GM18867 (cell line): ENCODE results near the gene PTPRN2.

Experiments
- ATAC-seq: cut with Tn5 transposase; IDR thresholded peaks from one replicate; pipeline ENCODE4 v1.9.1; 2021; ENCODE audit warnings: mild to moderate bottlenecking, moderate library complexity; ENCODE audit not compliant: unreplicated experiment

The PTPRN2 gene

GRCh38 chr7:157539521-157539920 lies 1048.1 kb downstream of the PTPRN2 start:
- no peak for ATAC-seq

- ATAC-seq, result no peak
Measured at GRCh38 chr7:157538735-157539134, 1048.9 kb downstream of the PTPRN2 start.

DNA sequence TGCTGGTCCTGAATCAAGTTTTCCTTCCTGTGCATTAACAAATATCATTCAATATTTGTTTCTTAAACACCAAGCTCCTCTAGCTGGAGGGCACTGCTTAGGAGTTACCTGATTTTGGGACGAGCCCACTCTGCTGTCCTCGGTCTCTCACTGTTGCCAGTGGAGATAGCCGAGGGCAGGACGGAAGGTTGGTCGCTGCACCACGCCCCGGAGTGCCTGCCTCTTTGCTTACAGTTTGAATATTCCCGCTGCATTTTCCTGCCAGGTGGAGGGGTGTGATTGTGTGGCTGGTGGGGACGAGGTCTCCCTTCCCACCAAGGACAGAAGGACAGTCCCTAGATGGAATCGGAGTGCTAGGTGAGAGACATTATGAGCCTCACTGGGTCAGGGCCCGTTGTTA lies 1049.3 kb downstream of the PTPRN2 start:
- no peak for ATAC-seq

- no peak for ATAC-seq
Measured at GRCh38 chr7:157537056-157537455, 1050.6 kb downstream of the PTPRN2 start.

GRCh38 chr7:157532068-157532467 lies 1055.6 kb downstream of the PTPRN2 start:
- ATAC-seq, result no peak

DNA sequence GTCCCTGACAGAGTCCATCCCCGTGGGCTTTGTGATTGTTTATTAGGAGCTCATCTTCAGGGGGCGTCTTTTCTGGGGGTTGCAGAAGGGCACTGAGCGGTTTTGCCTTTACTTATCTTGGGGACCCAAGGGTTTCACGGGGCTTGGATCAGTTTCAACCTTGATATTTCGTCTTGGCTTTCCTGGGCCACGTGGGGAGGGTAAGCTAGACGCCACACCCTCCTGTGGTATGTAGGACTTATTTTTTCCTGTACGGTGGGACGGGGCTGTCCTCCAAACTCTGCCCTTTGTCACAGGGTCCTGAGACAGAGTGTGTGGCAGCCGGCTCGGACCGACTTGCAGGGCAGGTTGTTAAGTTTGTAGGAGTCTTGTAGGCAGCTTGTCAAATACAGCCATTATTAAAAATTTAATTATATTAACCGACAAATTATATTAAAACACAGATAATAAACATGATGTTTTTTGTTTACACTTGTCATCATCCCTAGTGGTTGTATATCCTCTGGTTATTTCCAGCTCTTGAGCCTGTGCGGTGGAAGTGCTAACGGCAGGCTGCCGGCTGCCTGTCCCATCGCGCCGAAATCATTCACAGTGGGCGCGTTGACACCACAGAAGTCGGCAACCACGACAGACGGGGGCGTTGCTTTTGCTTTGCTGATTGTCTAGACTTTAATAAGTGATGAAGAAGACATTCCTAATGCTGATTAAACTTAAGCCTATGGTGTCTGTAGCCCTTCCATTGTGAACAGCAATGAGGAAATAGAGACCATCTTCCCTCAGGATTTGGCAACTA lies 1057.7 kb downstream of the PTPRN2 start:
- no peak for ATAC-seq

GRCh38 chr7:157528785-157529341 lies 1058.8 kb downstream of the PTPRN2 start:
- ATAC-seq, result no peak

GRCh38 chr7:157527686-157528085 lies 1059.9 kb downstream of the PTPRN2 start:
- ATAC-seq, result no peak

- no peak for ATAC-seq
Measured at GRCh38 chr7:157526913-157527634, 1060.5 kb downstream of the PTPRN2 start.

- ATAC-seq, result no peak
Measured at GRCh38 chr7:157526005-157526912, 1061.4 kb downstream of the PTPRN2 start.

- no peak for ATAC-seq
Measured at GRCh38 chr7:157525491-157525915, 1062.1 kb downstream of the PTPRN2 start.

GRCh38 chr7:157524731-157525130 lies 1062.9 kb downstream of the PTPRN2 start:
- ATAC-seq, result no peak

DNA sequence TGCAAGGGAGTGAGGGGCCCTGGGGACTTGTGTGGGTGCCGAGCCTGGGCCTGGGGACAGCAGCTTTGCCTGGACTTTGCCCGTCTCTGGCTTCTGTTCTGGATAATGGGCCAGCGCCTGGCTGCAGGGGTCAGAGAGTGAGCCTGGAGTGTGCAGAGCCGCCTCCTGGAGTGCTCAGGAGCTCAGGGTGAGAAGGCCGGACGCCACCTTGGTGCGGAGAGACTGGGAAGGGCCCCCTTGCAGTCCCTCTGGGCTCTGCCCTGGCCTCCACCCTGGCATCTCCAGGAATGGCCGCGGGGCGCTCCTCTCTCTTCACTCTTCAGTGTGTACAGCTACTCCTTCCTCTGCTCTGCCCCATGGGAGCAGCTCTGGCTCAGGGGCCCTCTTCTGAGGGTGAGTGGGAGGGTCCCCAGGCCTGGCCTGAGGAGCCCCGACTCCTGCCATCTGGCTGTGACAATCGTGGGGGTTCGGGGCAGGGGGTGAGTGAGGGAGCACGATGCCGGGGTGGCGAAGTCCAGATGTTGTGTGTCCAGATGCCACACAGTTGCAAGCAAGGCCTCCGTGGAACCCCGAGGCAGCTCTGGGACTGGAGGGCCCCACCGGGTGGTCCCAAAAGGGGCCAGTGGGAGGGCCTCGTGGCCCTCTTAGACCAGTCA lies 1063.7 kb downstream of the PTPRN2 start:
- ATAC-seq, result no peak

DNA sequence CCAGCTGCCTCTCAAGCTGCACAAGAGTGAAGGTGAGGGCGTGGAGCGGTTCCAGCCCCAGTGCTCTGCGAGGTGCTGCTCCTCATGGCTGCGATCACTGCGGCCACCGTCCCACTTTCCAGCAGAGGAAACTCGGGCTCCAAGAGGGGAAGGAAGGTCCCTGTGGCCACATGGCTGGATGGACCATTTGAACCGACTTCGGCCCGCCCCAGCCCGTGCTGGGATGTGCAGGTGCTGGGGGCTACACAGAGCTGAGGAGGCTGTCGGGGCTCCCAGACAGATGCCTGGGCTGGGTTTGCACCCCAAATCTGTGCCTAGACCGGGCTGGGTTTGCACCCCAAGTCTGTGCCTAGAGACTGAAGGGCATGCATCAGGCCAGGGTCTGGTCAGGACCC lies 1064.3 kb downstream of the PTPRN2 start:
- no peak for ATAC-seq

GRCh38 chr7:157522954-157523353 lies 1064.7 kb downstream of the PTPRN2 start:
- ATAC-seq, result no peak

GRCh38 chr7:157522189-157522588 lies 1065.4 kb downstream of the PTPRN2 start:
- ATAC-seq, result no peak

GRCh38 chr7:157521752-157522151 lies 1065.9 kb downstream of the PTPRN2 start:
- no peak for ATAC-seq

GRCh38 chr7:157521061-157521731 lies 1066.4 kb downstream of the PTPRN2 start:
- ATAC-seq, result no peak

DNA sequence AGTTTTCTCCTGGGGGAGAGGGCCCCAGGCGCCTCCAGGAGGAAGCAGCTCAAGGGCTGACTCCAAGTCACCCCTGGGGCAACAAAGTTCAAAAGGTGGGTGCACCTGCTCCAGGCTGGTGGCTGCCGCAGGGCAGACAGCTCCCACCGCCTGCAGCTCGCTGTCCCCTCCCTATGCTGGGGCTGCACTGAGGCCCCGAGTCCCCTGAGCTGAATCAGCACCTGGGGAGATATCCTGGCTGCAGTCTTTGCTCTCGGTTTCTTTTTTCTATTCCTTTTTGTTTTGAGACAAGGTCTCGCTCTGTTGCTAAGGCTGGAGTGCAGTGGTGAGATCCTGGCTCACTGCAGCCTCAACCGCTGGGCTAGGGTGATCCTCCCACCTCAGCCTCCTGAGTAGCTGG lies 1067.4 kb downstream of the PTPRN2 start:
- ATAC-seq, result peak; percentile 93

DNA sequence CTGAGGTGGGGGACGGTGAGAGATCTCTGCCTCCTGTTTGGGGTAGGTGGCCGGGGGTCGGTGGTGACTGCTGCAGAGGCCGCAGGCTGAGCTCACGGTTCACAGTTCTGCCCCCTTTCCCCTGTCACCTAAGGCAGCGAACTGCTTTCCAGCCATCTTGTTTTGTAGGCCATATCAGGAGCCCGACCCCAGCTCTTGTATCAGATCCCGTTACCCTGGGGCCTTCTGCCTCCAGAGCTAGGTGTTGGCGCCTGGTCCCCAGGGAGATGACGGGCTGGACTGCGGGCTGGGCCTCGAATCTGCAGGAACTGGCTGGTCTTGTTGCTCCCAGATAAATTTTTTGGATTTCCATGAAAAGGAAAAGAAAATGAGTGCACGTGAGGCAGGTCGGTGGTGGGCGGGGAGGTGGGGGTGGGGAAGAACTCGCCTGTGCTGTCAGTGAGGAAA lies 1067.8 kb downstream of the PTPRN2 start:
- ATAC-seq, result no peak
